Activated T-cell treated with anti-CD3 and anti-CD28 coated beads, Interleukin-2, amount 50 U/mL, for 4 hours (primary cell): ENCODE results near the gene IFNB1. TPM values are rescaled to one million over a fixed set of nuclear protein-coding genes. Genes with fewer than 3 reads are reported as not detected.

Experiments
- ATAC-seq, 2 donors: fragments of 200-7000 bp; cut with Tn5 transposase; one replicate each; pipeline ENCODE4 v1.10.0; 2021
- DNase-seq: peaks from one replicate; pipeline ENCODE4 v3.0.0-alpha.2; 2020
- H3K27me3 Mint-ChIP-seq: one replicate; pipeline ENCODE4 v1.8.0; 2021; ENCODE audit warnings: low read depth, mixed read lengths
- H3K36me3 Mint-ChIP-seq: one replicate; pipeline ENCODE4 v1.8.0; 2022; ENCODE audit warnings: mixed read lengths; ENCODE audit not compliant: insufficient read depth
- H3K4me1 Mint-ChIP-seq: one replicate; pipeline ENCODE4 v1.8.0; 2021; ENCODE audit warnings: low read depth, mixed read lengths
- H3K4me3 Mint-ChIP-seq: one replicate; pipeline ENCODE4 v1.8.0; 2021; ENCODE audit warnings: mild to moderate bottlenecking, moderate library complexity, mixed read lengths
- H3K9me3 Mint-ChIP-seq: one replicate; pipeline ENCODE4 v1.8.0; 2021; ENCODE audit warnings: mixed read lengths
- total RNA-seq, 3 donors: library from RNA; stranded (reverse); gene quantifications; one replicate each; pipeline ENCODE4 v1.2.1, GENCODE V29; 2021

IFNB1 gene
- total RNA-seq, 3 donors from 2014 or later, result not detected

DNA sequence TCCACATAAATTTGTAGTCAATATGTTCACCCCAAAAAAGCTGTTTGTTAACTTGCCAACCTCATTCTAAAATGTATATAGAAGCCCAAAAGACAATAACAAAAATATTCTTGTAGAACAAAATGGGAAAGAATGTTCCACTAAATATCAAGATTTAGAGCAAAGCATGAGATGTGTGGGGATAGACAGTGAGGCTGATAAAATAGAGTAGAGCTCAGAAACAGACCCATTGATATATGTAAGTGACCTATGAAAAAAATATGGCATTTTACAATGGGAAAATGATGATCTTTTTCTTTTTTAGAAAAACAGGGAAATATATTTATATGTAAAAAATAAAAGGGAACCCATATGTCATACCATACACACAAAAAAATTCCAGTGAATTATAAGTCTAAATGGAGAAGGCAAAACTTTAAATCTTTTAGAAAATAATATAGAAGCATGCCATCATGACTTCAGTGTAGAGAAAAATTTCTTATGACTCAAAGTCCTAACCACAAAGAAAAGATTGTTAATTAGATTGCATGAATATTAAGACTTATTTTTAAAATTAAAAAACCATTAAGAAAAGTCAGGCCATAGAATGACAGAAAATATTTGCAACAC is 6.6 kb upstream of the IFNB1 start:
- H3K9me3 Mint-ChIP-seq, result no peaks in the 10 kb centered on the region
- peaks cover 21% of the 10 kb centered on the region for H3K4me1 Mint-ChIP-seq
- no peak overlapping the region for H3K4me3 Mint-ChIP-seq

GRCh38 chr9:21082671-21083070 is 4.9 kb upstream of the IFNB1 start:
- Mint-ChIP-seq H3K4me1 (peaks cover 23% of the 10 kb centered on the region), H3K9me3 (no peaks in the 10 kb centered on the region), H3K4me3 (no peak overlapping the region), H3K36me3 (no peaks in the 10 kb centered on the region), H3K27me3 (no peaks in the 10 kb centered on the region)
- ATAC-seq (no peak), DNase-seq (no peak)

More for the DNA sequence above, 6.6 kb upstream of the IFNB1 start:
- DNase-seq (no peak), ATAC-seq (no peak)
- no peaks in the 10 kb centered on the region for H3K27me3 Mint-ChIP-seq
- H3K36me3 Mint-ChIP-seq, result no peaks in the 10 kb centered on the region

GRCh38 chr9:21081999-21082398 is 4.3 kb upstream of the IFNB1 start:
- DNase-seq (no peak), ATAC-seq (peak; percentile 43 to 66)
- H3K4me3 Mint-ChIP-seq, result peak overlapping the region; percentile 44

DNA sequence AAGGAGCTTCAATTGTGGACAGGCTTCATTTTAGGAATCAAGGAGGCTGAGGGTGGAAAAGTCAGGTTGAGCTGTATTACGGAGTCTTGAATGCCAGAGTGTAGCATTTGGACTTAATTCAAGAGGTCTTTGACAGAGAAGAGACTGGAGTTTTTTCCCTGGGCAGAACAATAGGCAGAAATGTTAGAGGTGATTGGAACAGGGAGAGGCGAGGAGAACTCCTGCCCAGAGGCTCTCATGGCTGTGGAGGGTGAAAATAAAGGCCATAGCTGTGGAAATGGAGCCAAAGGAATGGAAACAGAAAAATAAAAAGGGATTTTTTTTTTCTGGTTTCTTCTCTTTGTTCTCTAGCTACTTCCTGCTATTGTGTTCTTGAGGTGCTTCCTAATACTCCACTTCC is 3.7 kb upstream of the IFNB1 start:
- Mint-ChIP-seq H3K27me3 (no peaks in the 10 kb centered on the region), H3K4me3 (no peak overlapping the region), H3K9me3 (no peaks in the 10 kb centered on the region), H3K36me3 (no peaks in the 10 kb centered on the region), H3K4me1 (peaks cover 23% of the 10 kb centered on the region)
- no peak for ATAC-seq
- no peak for DNase-seq

More at GRCh38 chr9:21081999-21082398, 4.3 kb upstream of the IFNB1 start:
- no peaks in the 10 kb centered on the region for H3K36me3 Mint-ChIP-seq
- H3K9me3 Mint-ChIP-seq, result no peaks in the 10 kb centered on the region
- H3K4me1 Mint-ChIP-seq, result peaks cover 23% of the 10 kb centered on the region
- H3K27me3 Mint-ChIP-seq, result no peaks in the 10 kb centered on the region

DNA sequence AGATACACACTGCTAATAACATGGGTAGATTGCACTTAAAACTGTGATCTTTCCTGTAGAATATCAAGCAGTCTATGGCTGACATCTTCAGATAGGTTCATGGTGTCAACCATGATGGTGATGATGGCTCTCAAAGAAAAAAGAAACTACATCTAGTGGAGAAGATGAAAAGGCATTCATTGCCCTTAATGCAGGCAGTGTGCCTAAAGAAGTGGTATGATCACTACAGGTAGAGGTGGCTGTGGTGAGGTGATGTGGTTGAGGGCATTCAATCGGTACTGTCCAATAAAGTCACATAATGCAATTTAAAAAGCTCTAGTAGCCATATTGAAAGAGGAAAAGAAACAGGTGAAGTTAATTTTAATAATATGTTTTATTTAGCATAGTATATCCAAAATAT is 3.1 kb upstream of the IFNB1 start:
- Mint-ChIP-seq H3K27me3 (no peaks in the 10 kb centered on the region), H3K36me3 (no peaks in the 10 kb centered on the region), H3K4me1 (peaks cover 23% of the 10 kb centered on the region), H3K9me3 (no peaks in the 10 kb centered on the region), H3K4me3 (no peak overlapping the region)
- ATAC-seq (no peak), DNase-seq (no peak)

DNA sequence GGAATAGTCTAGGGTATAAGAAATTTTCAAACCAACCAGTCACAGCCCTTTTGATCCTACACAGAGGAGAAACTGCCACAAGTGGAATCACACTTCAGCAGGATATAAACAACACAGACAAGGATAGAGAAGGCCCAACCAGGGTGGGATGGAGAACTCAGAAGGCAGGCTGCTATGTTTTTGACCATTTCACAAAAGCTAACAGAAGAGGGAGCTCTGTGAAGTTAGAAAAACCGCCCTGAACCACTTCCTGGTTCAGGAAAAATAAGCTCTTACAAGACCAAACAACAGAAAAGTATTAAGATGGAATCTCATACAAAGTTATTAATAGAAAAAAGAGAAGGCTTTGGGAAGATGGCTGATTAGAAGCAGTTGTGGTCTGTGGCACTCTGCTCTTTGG is 960 bp upstream of the IFNB1 start:
- ATAC-seq (no peak), DNase-seq (no peak)
- H3K27me3 Mint-ChIP-seq, result peaks cover 6% of the 10 kb centered on the region
- peaks cover 23% of the 10 kb centered on the region for H3K4me1 Mint-ChIP-seq
- no peaks in the 10 kb centered on the region for H3K36me3 Mint-ChIP-seq
- H3K9me3 Mint-ChIP-seq, result no peaks in the 10 kb centered on the region
- H3K4me3 Mint-ChIP-seq, result no peak overlapping the region

DNA sequence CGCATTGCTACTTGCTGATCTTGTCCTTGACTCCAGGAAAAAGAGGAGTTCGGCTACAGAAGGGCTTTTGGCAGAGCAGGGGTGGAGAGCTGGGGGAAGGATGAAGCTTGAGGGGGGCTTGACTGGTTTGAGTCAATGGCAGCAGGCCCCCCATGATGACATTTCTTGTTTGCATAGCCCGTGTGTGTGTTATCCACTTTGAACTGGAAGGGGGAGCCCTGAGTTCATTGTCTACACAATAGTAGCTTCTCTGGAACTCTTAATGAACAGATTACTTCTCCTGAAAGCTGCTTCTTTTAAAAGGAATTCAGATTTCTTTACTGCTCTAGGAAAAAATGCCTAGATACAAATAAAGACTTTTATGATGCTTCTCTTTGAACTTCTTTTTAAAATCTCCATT is 2.3 kb downstream of the IFNB1 start:
- no peak overlapping the region for H3K4me3 Mint-ChIP-seq
- no peaks in the 10 kb centered on the region for H3K9me3 Mint-ChIP-seq
- H3K4me1 Mint-ChIP-seq, result peaks cover 2% of the 10 kb centered on the region
- no peak for DNase-seq
- H3K27me3 Mint-ChIP-seq, result peaks cover 6% of the 10 kb centered on the region
- H3K36me3 Mint-ChIP-seq, result no peaks in the 10 kb centered on the region
- ATAC-seq, result no peak

DNA sequence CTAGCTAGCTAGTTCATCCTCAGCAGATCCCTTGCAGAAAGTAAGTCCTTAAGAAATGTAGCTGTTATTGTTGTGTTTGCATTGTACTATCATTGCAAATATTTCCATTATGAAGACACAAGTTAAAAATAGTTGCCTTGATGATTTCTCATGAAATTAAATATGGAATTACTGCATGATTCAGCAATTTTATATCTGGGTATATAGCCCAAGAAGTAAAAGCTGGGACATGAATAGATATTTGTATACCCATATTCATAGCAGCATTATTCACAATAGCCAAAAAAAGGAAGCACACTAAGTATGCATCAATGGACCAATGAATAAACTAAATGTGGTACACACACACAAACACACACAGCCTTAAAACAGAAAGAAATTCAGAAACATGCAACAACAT is 6.8 kb downstream of the IFNB1 start:
- no peaks in the 10 kb centered on the region for H3K36me3 Mint-ChIP-seq
- H3K4me3 Mint-ChIP-seq, result no peak overlapping the region
- no peak for DNase-seq
- peaks cover 6% of the 10 kb centered on the region for H3K27me3 Mint-ChIP-seq
- no peak for ATAC-seq
- H3K9me3 Mint-ChIP-seq, result no peaks in the 10 kb centered on the region
- no peaks in the 10 kb centered on the region for H3K4me1 Mint-ChIP-seq

GRCh38 chr9:21070171-21070571 is 7.6 kb downstream of the IFNB1 start:
- no peaks in the 10 kb centered on the region for H3K4me1 Mint-ChIP-seq
- ATAC-seq (no peak), DNase-seq (no peak)
- H3K9me3 Mint-ChIP-seq, result no peaks in the 10 kb centered on the region
- no peaks in the 10 kb centered on the region for H3K36me3 Mint-ChIP-seq
- H3K27me3 Mint-ChIP-seq, result peaks cover 4% of the 10 kb centered on the region
- no peak overlapping the region for H3K4me3 Mint-ChIP-seq

- Mint-ChIP-seq H3K4me3 (no peak overlapping the region), H3K27me3 (no peaks in the 10 kb centered on the region), H3K4me1 (peaks cover 17% of the 10 kb centered on the region), H3K36me3 (no peaks in the 10 kb centered on the region), H3K9me3 (no peaks in the 10 kb centered on the region)
- no peak for DNase-seq
- no peak for ATAC-seq
Observed at GRCh38 chr9:21060919-21061561, 16.7 kb downstream of the IFNB1 start.

- no peak for DNase-seq
- no peaks in the 10 kb centered on the region for H3K36me3 Mint-ChIP-seq
- H3K9me3 Mint-ChIP-seq, result no peaks in the 10 kb centered on the region
- ATAC-seq, result no peak
- H3K4me1 Mint-ChIP-seq, result peaks cover 17% of the 10 kb centered on the region
- no peaks in the 10 kb centered on the region for H3K27me3 Mint-ChIP-seq
- no peak overlapping the region for H3K4me3 Mint-ChIP-seq
Observed at GRCh38 chr9:21056931-21057330, 20.8 kb downstream of the IFNB1 start.

DNA sequence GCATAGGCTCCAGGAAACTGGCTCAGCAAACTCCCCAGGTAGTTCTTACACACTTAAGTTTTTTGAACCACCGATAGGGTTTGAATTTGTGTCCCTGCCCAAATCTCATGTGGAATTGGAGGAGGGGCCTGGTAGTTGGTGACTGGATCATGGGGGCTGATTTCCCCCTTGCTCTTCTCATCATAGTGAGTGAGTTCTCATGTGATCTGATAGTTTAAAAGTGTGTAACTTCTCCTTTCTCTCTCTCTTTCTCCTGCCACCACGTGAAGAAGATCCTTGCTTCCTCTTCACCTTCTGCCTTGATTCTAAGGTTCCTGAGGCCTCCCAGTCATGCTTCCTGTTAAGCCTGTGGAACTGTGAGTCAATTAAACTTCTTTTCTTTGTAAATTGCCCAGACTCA is 23.9 kb downstream of the IFNB1 start:
- ATAC-seq, result no peak
- H3K4me3 Mint-ChIP-seq, result no peak overlapping the region
- DNase-seq, result no peak
- H3K27me3 Mint-ChIP-seq, result no peaks in the 10 kb centered on the region
- H3K9me3 Mint-ChIP-seq, result no peaks in the 10 kb centered on the region
- no peaks in the 10 kb centered on the region for H3K36me3 Mint-ChIP-seq
- no peaks in the 10 kb centered on the region for H3K4me1 Mint-ChIP-seq

DNA sequence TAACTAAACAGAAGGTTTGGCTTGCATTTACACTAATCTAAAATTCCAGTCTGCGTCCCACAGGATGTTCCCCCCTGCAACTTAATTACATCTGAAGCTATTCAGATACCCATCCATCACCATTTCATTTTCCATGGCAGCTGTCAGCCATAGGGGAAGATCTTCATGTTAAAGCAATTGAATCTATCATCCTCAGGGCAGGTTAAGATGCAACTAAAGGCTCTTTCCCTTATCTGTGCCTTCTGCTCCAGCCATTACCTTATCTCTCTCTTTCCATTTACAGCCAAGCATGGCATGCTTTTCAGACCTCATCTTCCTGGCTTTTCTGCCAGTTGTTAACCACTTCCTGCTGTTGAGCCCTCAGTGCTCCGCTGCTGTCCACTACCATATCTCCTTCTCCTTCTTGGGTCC is 30.5 kb downstream of the IFNB1 start:
- ATAC-seq (no peak), DNase-seq (no peak)
- Mint-ChIP-seq H3K27me3 (no peaks in the 10 kb centered on the region), H3K9me3 (no peaks in the 10 kb centered on the region), H3K36me3 (no peaks in the 10 kb centered on the region), H3K4me1 (peaks cover 2% of the 10 kb centered on the region), H3K4me3 (no peak overlapping the region)

DNA sequence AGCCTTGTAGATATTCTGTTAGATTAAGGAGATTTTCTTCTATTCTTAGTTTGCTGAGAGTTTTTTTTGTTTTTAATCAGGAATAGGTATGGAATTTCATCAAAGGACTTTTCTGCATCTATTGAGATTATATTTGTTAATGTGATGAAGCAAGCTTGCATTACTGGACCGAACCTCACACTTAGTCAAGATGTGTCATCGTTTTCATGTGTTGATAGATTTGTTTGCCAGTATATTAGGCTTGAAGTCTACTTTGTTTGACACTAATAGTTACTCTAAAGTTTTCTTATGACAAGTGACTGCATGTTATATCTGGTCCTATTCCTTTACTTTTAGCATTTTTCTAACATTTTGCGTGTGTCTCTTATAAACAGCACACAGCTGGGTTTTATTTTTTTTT is 33.9 kb downstream of the IFNB1 start:
- H3K4me1 Mint-ChIP-seq, result peaks cover 13% of the 10 kb centered on the region
- no peak for ATAC-seq
- no peaks in the 10 kb centered on the region for H3K36me3 Mint-ChIP-seq
- no peak overlapping the region for H3K4me3 Mint-ChIP-seq
- no peak for DNase-seq
- no peaks in the 10 kb centered on the region for H3K27me3 Mint-ChIP-seq
- no peaks in the 10 kb centered on the region for H3K9me3 Mint-ChIP-seq

- H3K9me3 Mint-ChIP-seq, result no peaks in the 10 kb centered on the region
- H3K4me3 Mint-ChIP-seq, result no peak overlapping the region
- H3K4me1 Mint-ChIP-seq, result peaks cover 13% of the 10 kb centered on the region
- no peak for ATAC-seq
- H3K36me3 Mint-ChIP-seq, result no peaks in the 10 kb centered on the region
- no peak for DNase-seq
- H3K27me3 Mint-ChIP-seq, result no peaks in the 10 kb centered on the region
Observed at GRCh38 chr9:21042466-21042865, 35.3 kb downstream of the IFNB1 start.
